ENCODE data around the gene TTLL11. TPM values are rescaled to one million over a fixed set of nuclear protein-coding genes. Genes with fewer than 3 reads are reported as not detected.

The TTLL11 gene
- total and polyA plus RNA-seq, 3 experiments from 2014 or later, result 4.0 to 6.2 (median 4.5) TPM

- Histone ChIP-seq H3K36me3 (ENCODE audit: insufficient read depth, low read length) (no peaks in the 10 kb centered on the region), H3K4me3 (ENCODE audit: low read length) (no peak overlapping the region), H3K27me3 (ENCODE audit: insufficient read depth, low read length, poor library complexity, severe bottlenecking) (no peaks in the 10 kb centered on the region), H3K9me3 (ENCODE audit: low read length) (no peaks in the 10 kb centered on the region), H3K4me1 (ENCODE audit: insufficient read depth, low read length) (no peaks in the 10 kb centered on the region), H3K27ac (ENCODE audit: low read depth, low read length) (no peak overlapping the region)
- Mint-ChIP-seq H3K4me1 (no peaks in the 10 kb centered on the region), H3K27me3 (no peaks in the 10 kb centered on the region), H3K9me3 (no peaks in the 10 kb centered on the region), H3K27ac (no peak overlapping the region), H3K36me3 (peaks cover 0 to 5% (median 3%) of the 10 kb centered on the region in 3 donors), H3K4me3 (no peak overlapping the region)
- POLR2A ChIA-PET, result no interaction called here
- no peak for DNase-seq
- CTCF ChIA-PET, result no interaction called here
These were observed 147.3 kb downstream of the TTLL11 start for GRCh38 chr9:121945849-121946248.

GRCh38 chr9:121945281-121945680 lies 147.8 kb downstream of the TTLL11 start:
- Histone ChIP-seq H3K9me3 (ENCODE audit: low read length) (no peaks in the 10 kb centered on the region), H3K4me1 (ENCODE audit: insufficient read depth, low read length) (no peaks in the 10 kb centered on the region), H3K36me3 (ENCODE audit: insufficient read depth, low read length) (no peaks in the 10 kb centered on the region), H3K27me3 (ENCODE audit: insufficient read depth, low read length, poor library complexity, severe bottlenecking) (no peaks in the 10 kb centered on the region), H3K27ac (ENCODE audit: low read depth, low read length) (no peak overlapping the region), H3K4me3 (ENCODE audit: low read length) (no peak overlapping the region)
- ChIA-PET CTCF (no interaction called here), POLR2A (no interaction called here)
- Mint-ChIP-seq H3K4me1 (no peaks in the 10 kb centered on the region), H3K27ac (no peak overlapping the region), H3K9me3 (no peaks in the 10 kb centered on the region), H3K4me3 (no peak overlapping the region), H3K27me3 (no peaks in the 10 kb centered on the region), H3K36me3 (peaks cover 0 to 5% (median 3%) of the 10 kb centered on the region in 3 donors)
- DNase-seq, result no peak

GRCh38 chr9:121944711-121945191 lies 148.4 kb downstream of the TTLL11 start:
- no peaks in the 10 kb centered on the region for H3K9me3 Mint-ChIP-seq
- CTCF ChIA-PET, result no interaction called here

GRCh38 chr9:121943463-121943862 lies 149.6 kb downstream of the TTLL11 start:
- Histone ChIP-seq H3K36me3 (ENCODE audit: insufficient read depth, low read length) (no peaks in the 10 kb centered on the region), H3K4me3 (ENCODE audit: low read length) (no peak overlapping the region), H3K4me1 (ENCODE audit: insufficient read depth, low read length) (no peaks in the 10 kb centered on the region), H3K27me3 (ENCODE audit: insufficient read depth, low read length, poor library complexity, severe bottlenecking) (no peaks in the 10 kb centered on the region), H3K27ac (ENCODE audit: low read depth, low read length) (no peak overlapping the region), H3K9me3 (ENCODE audit: low read length) (no peaks in the 10 kb centered on the region)
- Mint-ChIP-seq H3K4me3 (no peak overlapping the region), H3K27me3 (no peaks in the 10 kb centered on the region), H3K4me1 (no peaks in the 10 kb centered on the region), H3K9me3 (no peaks in the 10 kb centered on the region), H3K36me3 (peaks cover 0 to 3% (median 0%) of the 10 kb centered on the region in 3 donors), H3K27ac (no peak overlapping the region)
- ChIA-PET POLR2A (no interaction called here), CTCF (no interaction called here)
- DNase-seq, result no peak

More at GRCh38 chr9:121944711-121945191, 148.4 kb downstream of the TTLL11 start:
- Histone ChIP-seq H3K4me3 (ENCODE audit: low read length) (no peak overlapping the region), H3K36me3 (ENCODE audit: insufficient read depth, low read length) (no peaks in the 10 kb centered on the region), H3K27ac (ENCODE audit: low read depth, low read length) (no peak overlapping the region), H3K27me3 (ENCODE audit: insufficient read depth, low read length, poor library complexity, severe bottlenecking) (no peaks in the 10 kb centered on the region), H3K4me1 (ENCODE audit: insufficient read depth, low read length) (no peaks in the 10 kb centered on the region), H3K9me3 (ENCODE audit: low read length) (no peaks in the 10 kb centered on the region)
- no peak for DNase-seq
- H3K27me3 Mint-ChIP-seq, result no peaks in the 10 kb centered on the region
- no peak overlapping the region for H3K4me3 Mint-ChIP-seq
- H3K4me1 Mint-ChIP-seq, result no peaks in the 10 kb centered on the region
- H3K27ac Mint-ChIP-seq, result no peak overlapping the region
- POLR2A ChIA-PET, result no interaction called here
- H3K36me3 Mint-ChIP-seq, result peaks cover 0 to 3% (median 0%) of the 10 kb centered on the region in 3 donors

- no peak overlapping the region for H3K4me3 ChIP-seq (ENCODE audit: low read length)
- H3K4me1 ChIP-seq (ENCODE audit: insufficient read depth, low read length), result no peaks in the 10 kb centered on the region
- H3K9me3 ChIP-seq (ENCODE audit: low read length), result no peaks in the 10 kb centered on the region
- DNase-seq, result no peak
- Mint-ChIP-seq H3K4me1 (no peaks in the 10 kb centered on the region), H3K27ac (no peak overlapping the region), H3K4me3 (no peak overlapping the region), H3K27me3 (no peaks in the 10 kb centered on the region), H3K9me3 (no peaks in the 10 kb centered on the region), H3K36me3 (peaks cover 0 to 3% (median 0%) of the 10 kb centered on the region in 3 donors)
- H3K27ac ChIP-seq (ENCODE audit: low read depth, low read length), result no peak overlapping the region
- ChIA-PET CTCF (no interaction called here), POLR2A (no interaction called here)
- no peaks in the 10 kb centered on the region for H3K36me3 ChIP-seq (ENCODE audit: insufficient read depth, low read length)
- no peaks in the 10 kb centered on the region for H3K27me3 ChIP-seq (ENCODE audit: insufficient read depth, low read length, poor library complexity, severe bottlenecking)
These were observed 150.2 kb downstream of the TTLL11 start for GRCh38 chr9:121942866-121943382.

- no peak overlapping the region for H3K4me3 ChIP-seq (ENCODE audit: low read length)
- H3K36me3 ChIP-seq (ENCODE audit: insufficient read depth, low read length), result no peaks in the 10 kb centered on the region
- Mint-ChIP-seq H3K36me3 (peaks cover 0 to 3% (median 0%) of the 10 kb centered on the region in 3 donors), H3K27me3 (no peaks in the 10 kb centered on the region), H3K27ac (no peak overlapping the region), H3K4me3 (no peak overlapping the region), H3K9me3 (no peaks in the 10 kb centered on the region), H3K4me1 (no peaks in the 10 kb centered on the region)
- H3K4me1 ChIP-seq (ENCODE audit: insufficient read depth, low read length), result no peaks in the 10 kb centered on the region
- POLR2A ChIA-PET, result no interaction called here
- CTCF ChIA-PET, result no interaction called here
- H3K27ac ChIP-seq (ENCODE audit: low read depth, low read length), result no peak overlapping the region
- H3K9me3 ChIP-seq (ENCODE audit: low read length), result no peaks in the 10 kb centered on the region
- no peaks in the 10 kb centered on the region for H3K27me3 ChIP-seq (ENCODE audit: insufficient read depth, low read length, poor library complexity, severe bottlenecking)
- DNase-seq, result no peak
These were observed 150.8 kb downstream of the TTLL11 start for GRCh38 chr9:121942313-121942712.

GRCh38 chr9:121939643-121940042 lies 153.5 kb downstream of the TTLL11 start:
- POLR2A ChIA-PET, result no interaction called here
- no peaks in the 10 kb centered on the region for H3K9me3 Mint-ChIP-seq
- peaks cover 0 to 4% (median 0%) of the 10 kb centered on the region in 3 donors for H3K36me3 Mint-ChIP-seq

GRCh38 chr9:121938621-121939020 lies 154.5 kb downstream of the TTLL11 start:
- no peaks in the 10 kb centered on the region for H3K9me3 Mint-ChIP-seq
- no peaks in the 10 kb centered on the region for H3K27me3 Mint-ChIP-seq
- ChIA-PET CTCF (no interaction called here), POLR2A (no interaction called here)
- H3K36me3 ChIP-seq (ENCODE audit: insufficient read depth, low read length), result no peaks in the 10 kb centered on the region
- H3K4me3 Mint-ChIP-seq, result no peak overlapping the region
- no peaks in the 10 kb centered on the region for H3K9me3 ChIP-seq (ENCODE audit: low read length)
- H3K27me3 ChIP-seq (ENCODE audit: insufficient read depth, low read length, poor library complexity, severe bottlenecking), result no peaks in the 10 kb centered on the region
- H3K27ac Mint-ChIP-seq, result no peak overlapping the region
- H3K4me1 ChIP-seq (ENCODE audit: insufficient read depth, low read length), result no peaks in the 10 kb centered on the region
- DNase-seq, result no peak
- H3K4me1 Mint-ChIP-seq, result no peaks in the 10 kb centered on the region
- peaks cover 0 to 3% (median 0%) of the 10 kb centered on the region in 3 donors for H3K36me3 Mint-ChIP-seq
- no peak overlapping the region for H3K27ac ChIP-seq (ENCODE audit: low read depth, low read length)
- H3K4me3 ChIP-seq (ENCODE audit: low read length), result no peak overlapping the region

More at GRCh38 chr9:121939643-121940042, 153.5 kb downstream of the TTLL11 start:
- Mint-ChIP-seq H3K4me1 (no peaks in the 10 kb centered on the region), H3K4me3 (no peak overlapping the region), H3K27me3 (no peaks in the 10 kb centered on the region), H3K27ac (no peak overlapping the region)
- Histone ChIP-seq H3K4me1 (ENCODE audit: insufficient read depth, low read length) (no peaks in the 10 kb centered on the region), H3K4me3 (ENCODE audit: low read length) (no peak overlapping the region), H3K27ac (ENCODE audit: low read depth, low read length) (no peak overlapping the region), H3K27me3 (ENCODE audit: insufficient read depth, low read length, poor library complexity, severe bottlenecking) (no peaks in the 10 kb centered on the region), H3K9me3 (ENCODE audit: low read length) (no peaks in the 10 kb centered on the region), H3K36me3 (ENCODE audit: insufficient read depth, low read length) (no peaks in the 10 kb centered on the region)
- DNase-seq, result no peak
- CTCF ChIA-PET, result no interaction called here

- CTCF ChIA-PET, result no interaction called here
- H3K9me3 Mint-ChIP-seq, result no peaks in the 10 kb centered on the region
These were observed 155.9 kb downstream of the TTLL11 start for GRCh38 chr9:121937240-121937639.

More at GRCh38 chr9:121937240-121937639, 155.9 kb downstream of the TTLL11 start:
- no peak overlapping the region for H3K27ac ChIP-seq (ENCODE audit: low read depth, low read length)
- H3K27me3 ChIP-seq (ENCODE audit: insufficient read depth, low read length, poor library complexity, severe bottlenecking), result no peaks in the 10 kb centered on the region
- no peaks in the 10 kb centered on the region for H3K36me3 ChIP-seq (ENCODE audit: insufficient read depth, low read length)
- no peak for DNase-seq
- no peaks in the 10 kb centered on the region for H3K4me1 ChIP-seq (ENCODE audit: insufficient read depth, low read length)
- POLR2A ChIA-PET, result no interaction called here
- H3K9me3 ChIP-seq (ENCODE audit: low read length), result no peaks in the 10 kb centered on the region
- H3K27ac Mint-ChIP-seq, result no peak overlapping the region
- peaks cover 0 to 1% (median 0%) of the 10 kb centered on the region in 3 donors for H3K36me3 Mint-ChIP-seq
- H3K4me1 Mint-ChIP-seq, result no peaks in the 10 kb centered on the region
- H3K4me3 Mint-ChIP-seq, result no peak overlapping the region
- H3K4me3 ChIP-seq (ENCODE audit: low read length), result no peak overlapping the region
- no peaks in the 10 kb centered on the region for H3K27me3 Mint-ChIP-seq
